Measurements from ENCODE around the gene RFPL4A. TPM values are rescaled to one million over a fixed set of nuclear protein-coding genes. Genes with fewer than 3 reads are reported as not detected.

RFPL4A gene
- total and polyA plus RNA-seq, 2 of the 13 experiments (the other 11 are each of a cell fraction or from before 2014, with no cell fraction given), result not detected

GRCh38 chr19:55712804-55713631, 45.9 kb upstream of the RFPL4A start:
- intact Hi-C loops (cut with micrococcal nuclease; ENCODE audit: unreplicated experiment) (no loop called here), in situ Hi-C loops (cut with HindIII; ENCODE audit: extremely low pct_ligation_motif_present, low pct_unique_long_range_greater_than_20kb) (no loop called here)
- Histone ChIP-seq H3K36me3 (replicated peaks in 1 of 2; ENCODE audit: control insufficient read depth in 1 of 2, insufficient read depth in 2 of 2, low read length in 2 of 2) (no peaks in the 10 kb centered on the region), H3K4me2 (ENCODE audit: low read depth, low read length) (no peak overlapping the region), H3K27me3 (ENCODE audit: control insufficient read depth in 1 of 2, insufficient read depth in 2 of 2, low read length in 2 of 2) (peaks cover 0 to 7% of the 10 kb centered on the region in 2 experiments; a peak in 2 of 5 replicates), H3K4me3 (replicated peaks in 1 of 3; ENCODE audit: insufficient read depth in 1 of 3, low read depth in 2 of 3, low read length in 3 of 3) (no peak overlapping the region), H3K79me2 (ENCODE audit: insufficient read depth, low read length) (no peaks in the 10 kb centered on the region), H2AFZ (ENCODE audit: low read length) (no peak overlapping the region), H4K20me1 (ENCODE audit: insufficient read depth, low read length) (no peaks in the 10 kb centered on the region), H3K9me3 (ENCODE audit: low read length) (no peaks in the 10 kb centered on the region), H3K9ac (ENCODE audit: insufficient read depth, low read depth, low read length) (no peak overlapping the region), H3K4me1 (ENCODE audit: insufficient read depth, low read length) (no peaks in the 10 kb centered on the region), H3K27ac (ENCODE audit: extremely low read length, insufficient read depth, low read length) (no peak overlapping the region)
- TF ChIP-seq ZNF367 (CRISPR knock-in tag; IDR thresholded peaks at IDR 0.05; ENCODE audit: borderline replicate concordance), result no peak
- TF ChIP-seq PCBP1 (IDR thresholded peaks at IDR 0.05; ENCODE audit: borderline replicate concordance, low read depth, low read length), result 0 out of 2 replicates have a peak, but pooled peaks have one; percentile 36
- peak; percentile 84 for TF ChIP-seq HNRNPK (IDR thresholded peaks at IDR 0.05; ENCODE audit: low read depth, low read length, poor library complexity, severe bottlenecking)
- BruUV-seq (replicated peaks), result no TSS peak
- WGBS (ENCODE audit: low lambda C conversion rate), result 42% methylated on average over 3 of the region's 3 CpGs
- no peak for FAIRE-seq
- no peak for DNase-seq (ENCODE audit: low spot score)
- no peak for ATAC-seq
- POLR2A ChIA-PET, result no interaction called here
- CTCF ChIA-PET (ENCODE audit: low intra/inter-chr PET ratio, low total read pairs), result no interaction called here

GRCh38 chr19:55716531-55716930, 42.4 kb upstream of the RFPL4A start:
- CTCF ChIA-PET (ENCODE audit: low intra/inter-chr PET ratio, low total read pairs), result no interaction called here
- H3K4me3 ChIP-seq (replicated peaks in 1 of 3; ENCODE audit: insufficient read depth in 1 of 3, low read depth in 2 of 3, low read length in 3 of 3), result no peak overlapping the region
- BruUV-seq (replicated peaks), result no TSS peak
- no peak for ATAC-seq
- no peak for DNase-seq (ENCODE audit: low spot score)
- FAIRE-seq, result no peak
- WGBS (ENCODE audit: low lambda C conversion rate), result 58% methylated on average over 13 of the region's 15 CpGs
- peaks cover 2 to 13% of the 10 kb centered on the region in 2 experiments; a peak in 3 of 5 replicates for H3K27me3 ChIP-seq (ENCODE audit: control insufficient read depth in 1 of 2, insufficient read depth in 2 of 2, low read length in 2 of 2)
- no peak overlapping the region for H3K27ac ChIP-seq (ENCODE audit: extremely low read length, insufficient read depth, low read length)
- intact Hi-C loops (cut with micrococcal nuclease; ENCODE audit: unreplicated experiment), result no loop called here
- H3K4me2 ChIP-seq (ENCODE audit: low read depth, low read length), result no peak overlapping the region
- H3K4me1 ChIP-seq (ENCODE audit: insufficient read depth, low read length), result peaks cover 7% of the 10 kb centered on the region; the same call in 1 of the 2 replicates
- no peak overlapping the region for H2AFZ ChIP-seq (ENCODE audit: low read length)
- no peaks in the 10 kb centered on the region for H3K79me2 ChIP-seq (ENCODE audit: insufficient read depth, low read length)
- H4K20me1 ChIP-seq (ENCODE audit: insufficient read depth, low read length), result no peaks in the 10 kb centered on the region
- H3K36me3 ChIP-seq (replicated peaks in 1 of 2; ENCODE audit: control insufficient read depth in 1 of 2, insufficient read depth in 2 of 2, low read length in 2 of 2), result no peaks in the 10 kb centered on the region
- TF ChIP-seq GLMP (CRISPR knock-in tag; IDR thresholded peaks at IDR 0.05; ENCODE audit: borderline replicate concordance) (no peak), NFIC (IDR thresholded peaks at IDR 0.05; ENCODE audit: low read length) (no peak)
- H3K9ac ChIP-seq (ENCODE audit: insufficient read depth, low read depth, low read length), result no peak overlapping the region
- POLR2A ChIA-PET, result no interaction called here
- peaks cover 4% of the 10 kb centered on the region; the same call in 1 of the 2 replicates for H3K9me3 ChIP-seq (ENCODE audit: low read length)
- in situ Hi-C loops (cut with HindIII; ENCODE audit: extremely low pct_ligation_motif_present, low pct_unique_long_range_greater_than_20kb), result no loop called here
